ENCODE data around the gene TTN.

The TTN gene

GRCh38 chr2:178550352-178550751 is 256.9 kb downstream of the TTN start:
- no peak for TF ChIP-seq CTCF (IDR thresholded peaks at IDR 0.05; ENCODE audit: control extremely low read depth, extremely low read depth, low read depth, missing control alignments)
- DNase-seq (ENCODE audit: extremely low spot score): peak; percentile 16
- POLR2A ChIA-PET: interaction anchor here (0.5 kb wide), 1 partner anchor 35 kb away, joined by 6 read pairs; no protein-coding TSS in a partner anchor
- CTCF ChIA-PET: interaction anchor here (0.6 kb wide), 1 partner anchor 28 kb away, joined by 3 read pairs; no protein-coding TSS in a partner anchor

DNA sequence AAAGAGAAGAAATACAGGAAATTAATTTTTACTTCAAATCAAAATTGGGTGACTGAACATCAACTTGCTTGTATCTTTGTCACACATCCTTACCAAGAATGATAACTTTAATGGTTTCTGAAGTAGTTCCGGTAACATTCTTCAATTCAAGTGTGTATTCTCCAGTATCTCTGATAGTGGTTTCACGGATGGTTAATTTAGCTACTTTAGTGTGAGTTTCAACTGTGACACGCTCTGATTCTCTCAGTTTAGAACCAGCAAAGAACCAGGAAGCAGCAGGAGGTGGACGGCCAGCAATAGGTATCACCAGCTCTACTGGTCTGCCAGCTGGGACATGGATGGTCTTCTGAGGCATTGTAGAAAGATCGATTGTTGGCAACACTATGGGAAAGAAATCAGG is 264.7 kb downstream of the TTN start:
- ChIA-PET POLR2A (no interaction called here), CTCF (interaction anchor here (0.9 to 1.5 kb wide), 3 partner anchors 10 to 128 kb away, joined by 3 read pairs; no protein-coding TSS in a partner anchor)
- DNase-seq (ENCODE audit: extremely low spot score): no peak
- TF ChIP-seq CTCF (IDR thresholded peaks at IDR 0.05; ENCODE audit: control extremely low read depth, extremely low read depth, low read depth, missing control alignments): no peak

- POLR2A ChIA-PET: no interaction called here
- no peak for TF ChIP-seq CTCF (IDR thresholded peaks at IDR 0.05; ENCODE audit: control extremely low read depth, extremely low read depth, low read depth, missing control alignments)
- DNase-seq (ENCODE audit: extremely low spot score): no peak
- CTCF ChIA-PET: interaction anchor here (0.7 to 1.5 kb wide), 3 partner anchors 10 to 127 kb away, joined by 3 read pairs; no protein-coding TSS in a partner anchor
Observed at GRCh38 chr2:178542161-178542560, 265.1 kb downstream of the TTN start.

DNA sequence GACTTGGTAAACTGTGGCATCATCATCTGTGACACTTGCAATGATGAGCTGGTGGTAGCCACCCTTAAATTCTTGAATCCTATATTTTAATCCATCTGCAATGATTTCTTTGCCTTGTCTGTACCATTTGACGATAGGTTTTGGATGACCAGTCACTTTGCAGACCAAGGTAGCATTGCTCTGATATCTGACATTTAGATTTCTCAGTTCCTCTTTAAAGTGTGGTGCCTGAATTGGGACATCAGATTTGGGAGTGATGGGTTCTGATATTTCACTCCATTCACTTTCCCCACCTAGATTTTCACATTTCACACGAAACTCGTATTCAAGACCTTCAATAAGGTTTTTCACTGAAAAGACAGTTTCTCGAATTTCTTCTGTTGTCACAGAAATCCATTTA is 271.2 kb downstream of the TTN start:
- POLR2A ChIA-PET: no interaction called here
- CTCF ChIA-PET: interaction anchor here (1.0 to 1.8 kb wide), 2 partner anchors 12 to 14 kb away, joined by 4 read pairs; no protein-coding TSS in a partner anchor
- no peak for TF ChIP-seq CTCF (IDR thresholded peaks at IDR 0.05; ENCODE audit: control extremely low read depth, extremely low read depth, low read depth, missing control alignments)
- no peak for DNase-seq (ENCODE audit: extremely low spot score)

GRCh38 chr2:178531168-178531567 is 276.1 kb downstream of the TTN start:
- TF ChIP-seq CTCF (IDR thresholded peaks at IDR 0.05; ENCODE audit: control extremely low read depth, extremely low read depth, low read depth, missing control alignments): no peak
- no peak for DNase-seq (ENCODE audit: extremely low spot score)
- CTCF ChIA-PET: interaction anchor here (0.7 to 1.3 kb wide), 2 partner anchors 35 to 116 kb away, joined by 3 read pairs; no protein-coding TSS in a partner anchor
- POLR2A ChIA-PET: no interaction called here

DNA sequence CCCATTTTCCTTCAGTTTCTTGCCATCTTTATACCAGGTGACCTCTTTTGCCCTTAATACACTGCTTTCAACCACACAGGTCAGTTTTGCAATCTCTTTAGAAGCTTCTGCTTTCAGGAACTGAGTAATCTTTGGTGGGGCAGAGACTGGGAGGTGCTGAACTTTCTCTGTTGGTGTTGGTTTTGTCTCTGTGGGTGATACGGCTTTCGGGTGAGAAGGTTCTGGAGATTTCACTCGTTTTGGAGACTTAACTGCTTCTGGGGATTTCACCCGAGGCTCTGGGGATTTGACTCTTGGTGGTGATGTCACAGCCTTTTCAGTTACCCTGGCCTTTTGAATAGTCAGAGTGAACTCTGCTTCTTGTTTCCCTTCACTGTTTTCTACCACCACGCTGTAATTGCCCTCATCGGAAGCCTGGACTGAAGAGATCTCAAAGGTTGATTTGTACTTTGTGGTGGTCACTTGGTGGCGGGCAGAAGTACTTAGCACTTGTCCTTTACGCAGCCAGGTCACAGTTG is 276.5 kb downstream of the TTN start:
- ChIA-PET CTCF (interaction anchor here (1.3 to 1.9 kb wide), 2 partner anchors 48 to 116 kb away, joined by 3 to 5 read pairs; no protein-coding TSS in a partner anchor), POLR2A (interaction anchor here (1.0 to 1.1 kb wide), 2 partner anchors 13 to 80 kb away, joined by 3 read pairs; partner anchors contain the start of genes PJVK and PRKRA)
- peak; percentile 76 for DNase-seq (ENCODE audit: extremely low spot score)
- no peak for TF ChIP-seq CTCF (IDR thresholded peaks at IDR 0.05; ENCODE audit: control extremely low read depth, extremely low read depth, low read depth, missing control alignments)
